RKO (cell line): ENCODE results near the gene ARHGDIA.

Source experiments
- DNase-seq: peaks from one replicate; pipeline ENCODE4 v3.0.0-alpha.2; 2016; ENCODE audit warnings: low spot score

ARHGDIA gene

DNA sequence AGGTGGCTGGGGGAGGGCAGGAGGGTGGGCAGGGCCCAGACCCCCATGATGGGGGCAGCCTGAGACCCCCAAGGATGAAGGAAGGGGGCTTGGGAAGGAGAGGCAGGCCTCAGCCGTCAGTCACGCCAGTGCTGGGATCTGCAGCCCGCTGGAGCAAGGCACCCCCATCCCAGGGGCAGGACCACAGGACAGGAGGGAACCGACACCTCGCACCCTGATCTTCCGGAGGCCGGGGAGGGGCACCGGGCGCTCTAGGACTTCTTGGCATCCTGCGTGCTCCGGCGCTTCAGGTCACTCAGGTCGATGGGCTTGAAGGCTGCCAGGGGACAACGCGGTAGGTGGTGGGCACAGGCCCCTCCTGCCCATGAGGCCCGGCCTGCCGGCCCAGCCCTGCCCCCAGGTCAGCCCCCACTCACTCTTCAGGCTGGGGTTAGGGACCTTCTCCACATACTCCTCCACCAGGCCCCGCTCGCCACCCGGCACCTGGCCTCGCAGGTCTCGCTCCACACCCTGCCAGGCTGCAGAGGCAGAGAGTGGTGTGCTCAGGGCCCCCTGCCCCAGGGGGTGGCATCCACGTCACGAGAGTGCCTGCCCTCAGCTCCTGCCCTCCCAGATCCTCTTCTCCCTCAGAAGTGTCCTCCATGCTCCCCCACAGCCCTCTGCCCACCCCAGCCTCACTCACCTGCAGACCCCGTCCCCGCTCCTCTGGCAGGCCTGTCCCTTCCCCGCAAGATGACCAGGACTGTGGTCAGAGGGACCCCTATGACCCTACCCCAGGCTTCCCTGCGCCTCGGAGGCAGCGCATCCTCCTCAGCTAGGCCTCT is 47.9 kb downstream of the ARHGDIA start:
- DNase-seq: no peak

DNA sequence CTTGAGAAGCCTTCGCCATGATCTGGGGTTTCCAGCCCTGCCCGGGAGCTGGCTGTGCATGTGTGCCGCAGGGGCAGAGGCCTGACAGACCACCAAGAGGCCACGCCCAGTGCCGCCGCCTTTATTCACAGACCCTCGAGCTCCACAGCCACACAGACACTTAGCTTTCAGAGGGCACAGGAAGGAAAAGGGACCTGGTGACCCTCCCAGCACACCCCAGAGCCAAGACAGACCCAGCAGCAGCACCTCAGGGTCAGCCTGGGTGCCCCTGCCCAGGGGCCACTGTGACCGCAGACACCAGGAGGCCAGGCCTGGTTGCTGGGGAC is 48.9 kb downstream of the ARHGDIA start:
- no peak for DNase-seq

DNA sequence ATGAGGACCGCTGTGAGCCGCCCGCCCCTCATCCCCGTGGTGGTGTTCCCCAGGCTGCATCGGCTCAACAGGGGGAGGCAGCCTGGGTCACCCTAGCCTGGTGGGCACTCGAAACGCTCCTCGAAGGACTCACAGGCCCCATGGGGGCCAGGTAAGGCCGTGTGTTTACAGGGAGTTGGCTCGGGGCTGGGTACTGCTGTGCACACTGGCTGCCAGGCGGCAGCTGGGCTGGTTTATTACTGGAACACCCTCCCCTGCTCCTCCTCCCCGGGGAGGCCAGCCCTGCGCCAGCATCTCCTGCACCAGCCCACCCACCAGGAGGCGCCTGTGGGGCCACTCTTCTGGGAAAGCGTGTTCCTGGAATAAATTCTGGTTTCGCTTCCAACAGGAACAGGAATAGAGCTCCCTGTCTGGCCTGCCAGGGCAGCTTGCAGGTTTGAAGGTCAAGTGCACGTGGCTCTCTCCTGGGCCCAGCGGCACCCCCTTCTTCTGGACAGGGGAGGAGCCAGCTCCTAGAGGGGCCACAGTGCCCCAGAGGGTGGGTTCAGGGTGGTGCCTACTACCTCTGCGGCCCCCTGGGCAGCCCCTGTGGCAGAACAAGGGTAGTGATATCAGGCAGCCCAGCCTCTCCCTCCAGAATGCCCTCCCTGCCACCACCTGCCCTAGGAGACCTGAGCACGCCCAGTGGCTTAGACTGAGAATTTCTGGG is 49.4 kb downstream of the ARHGDIA start:
- peak; percentile 26 for DNase-seq

DNA sequence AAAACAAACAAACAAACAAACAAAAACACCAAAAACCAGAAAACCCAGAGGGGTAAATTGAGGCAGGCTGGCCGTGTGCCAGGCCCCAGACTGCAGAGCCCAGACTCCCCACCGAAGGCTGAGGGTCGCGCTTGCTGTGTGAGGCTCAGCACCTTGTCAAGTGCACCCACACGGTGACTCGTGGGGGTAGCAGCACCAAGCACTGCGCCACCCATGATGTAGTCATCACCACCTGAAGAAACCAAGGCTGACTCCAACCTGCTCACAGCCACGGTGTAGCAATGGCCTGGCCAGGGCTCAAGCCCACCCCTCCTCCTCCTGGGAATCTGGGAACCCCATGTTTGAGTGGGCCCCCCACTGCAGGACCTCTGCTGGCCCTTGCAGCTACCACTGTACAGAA is 50.0 kb downstream of the ARHGDIA start:
- DNase-seq: no peak

DNA sequence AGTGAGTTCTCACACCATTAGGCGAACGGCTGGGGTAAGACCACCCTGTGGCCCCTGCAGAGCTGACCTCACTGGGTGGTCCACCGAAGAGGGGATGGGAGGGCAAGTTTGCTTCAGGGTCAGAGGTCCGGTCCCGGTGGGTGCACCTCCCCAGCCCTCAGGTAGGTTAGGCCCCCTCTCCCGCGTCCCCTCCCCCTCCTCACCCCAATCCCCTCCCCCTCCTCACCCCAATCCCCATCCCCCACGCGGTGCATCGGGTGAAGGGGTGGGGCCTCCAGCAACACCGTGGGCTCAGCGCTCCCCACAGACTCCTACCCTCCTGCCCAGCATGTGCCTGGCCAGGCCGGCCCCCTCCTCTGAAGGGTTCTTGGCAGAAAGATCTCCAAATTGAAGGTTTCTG is 51.4 kb downstream of the ARHGDIA start:
- DNase-seq: no peak

DNA sequence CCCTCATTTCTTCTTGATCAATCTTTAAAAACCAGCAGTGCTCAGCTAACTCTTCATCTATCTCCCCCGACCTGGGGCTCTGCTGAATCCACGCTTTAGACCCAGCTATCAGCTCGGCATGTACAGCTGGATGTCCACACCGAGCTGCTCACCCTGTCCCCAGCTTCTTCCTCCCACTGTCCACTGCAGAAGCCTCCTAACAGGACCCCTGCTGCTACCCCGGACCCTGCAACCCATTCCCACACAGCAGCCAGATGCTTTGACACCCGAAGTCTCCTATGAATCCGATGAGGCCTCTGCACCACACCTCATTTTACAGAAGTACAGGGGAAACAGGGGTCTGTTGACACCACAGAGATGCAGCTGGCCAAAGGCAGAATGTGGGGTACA is 53.4 kb downstream of the ARHGDIA start:
- no peak for DNase-seq
